HUES6 (cell line): ENCODE results near the gene SASH3.

Source experiments
- H3K27ac ChIP-seq: 2 replicates; pipeline ENCODE4 v1.7.0; 2013; ENCODE audit warnings: low read depth, mild to moderate bottlenecking, low read length, inconsistent platforms
- H3K27me3 ChIP-seq: 2 replicates; pipeline ENCODE4 v1.6.1; 2013; ENCODE audit warnings: low read length; ENCODE audit not compliant: control insufficient read depth, insufficient read depth
- H3K36me3 ChIP-seq: 2 replicates; pipeline ENCODE4 v1.6.1; 2013; ENCODE audit warnings: low read length; ENCODE audit not compliant: control insufficient read depth, insufficient read depth
- H3K4me1 ChIP-seq: 2 replicates; pipeline ENCODE4 v1.6.1; 2013; ENCODE audit warnings: low read length; ENCODE audit not compliant: control insufficient read depth, insufficient read depth
- H3K4me3 ChIP-seq: 2 replicates; pipeline ENCODE4 v1.5.1; 2013; ENCODE audit warnings: low read depth, low read length
- H3K9ac ChIP-seq: one replicate; pipeline ENCODE4 v1.6.1; 2013; ENCODE audit warnings: mild to moderate bottlenecking, low read length
- H3K9me3 ChIP-seq: 2 replicates; pipeline ENCODE4 v1.6.1; 2013; ENCODE audit warnings: low read depth, low read length; ENCODE audit not compliant: control insufficient read depth, insufficient read depth

The SASH3 gene

GRCh38 chrX:129785160-129785947 is 5.6 kb downstream of the SASH3 start:
- Histone ChIP-seq H3K9me3 (no peaks in the 10 kb centered on the region), H3K36me3 (no peaks in the 10 kb centered on the region), H3K9ac (no peak overlapping the region), H3K4me3 (no peak overlapping the region), H3K4me1 (peaks cover 6% of the 10 kb centered on the region; the same call in 1 of the 2 replicates), H3K27ac (no peak overlapping the region), H3K27me3 (peaks cover 7% of the 10 kb centered on the region; the same call in 1 of the 2 replicates)

DNA sequence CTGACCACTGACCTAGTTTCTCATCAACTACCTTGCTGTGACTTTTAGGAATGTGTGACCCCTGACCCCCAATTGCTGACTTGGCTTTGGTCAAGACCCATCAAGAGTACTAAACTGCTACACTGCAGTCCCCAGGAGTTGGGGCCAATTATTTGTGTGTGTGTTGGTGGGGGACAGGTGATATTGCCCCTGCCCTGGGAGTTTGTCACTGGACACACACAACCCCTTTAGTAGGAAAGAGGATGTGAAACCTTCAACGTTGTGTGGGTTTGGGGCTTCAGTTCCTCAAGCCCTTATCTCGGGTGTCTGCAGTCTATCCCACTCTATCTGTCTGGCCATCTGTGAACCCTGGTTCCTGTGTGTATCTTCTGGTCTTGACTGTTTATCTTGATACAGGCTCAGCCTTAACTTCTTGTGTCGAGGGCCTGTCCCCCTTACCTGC is 6.5 kb downstream of the SASH3 start:
- Histone ChIP-seq H3K27ac (no peak overlapping the region), H3K4me3 (no peak overlapping the region), H3K27me3 (peaks cover 7% of the 10 kb centered on the region; the same call in 1 of the 2 replicates), H3K9me3 (no peaks in the 10 kb centered on the region), H3K36me3 (no peaks in the 10 kb centered on the region), H3K4me1 (peaks cover 6% of the 10 kb centered on the region; the same call in 1 of the 2 replicates), H3K9ac (no peak overlapping the region)

DNA sequence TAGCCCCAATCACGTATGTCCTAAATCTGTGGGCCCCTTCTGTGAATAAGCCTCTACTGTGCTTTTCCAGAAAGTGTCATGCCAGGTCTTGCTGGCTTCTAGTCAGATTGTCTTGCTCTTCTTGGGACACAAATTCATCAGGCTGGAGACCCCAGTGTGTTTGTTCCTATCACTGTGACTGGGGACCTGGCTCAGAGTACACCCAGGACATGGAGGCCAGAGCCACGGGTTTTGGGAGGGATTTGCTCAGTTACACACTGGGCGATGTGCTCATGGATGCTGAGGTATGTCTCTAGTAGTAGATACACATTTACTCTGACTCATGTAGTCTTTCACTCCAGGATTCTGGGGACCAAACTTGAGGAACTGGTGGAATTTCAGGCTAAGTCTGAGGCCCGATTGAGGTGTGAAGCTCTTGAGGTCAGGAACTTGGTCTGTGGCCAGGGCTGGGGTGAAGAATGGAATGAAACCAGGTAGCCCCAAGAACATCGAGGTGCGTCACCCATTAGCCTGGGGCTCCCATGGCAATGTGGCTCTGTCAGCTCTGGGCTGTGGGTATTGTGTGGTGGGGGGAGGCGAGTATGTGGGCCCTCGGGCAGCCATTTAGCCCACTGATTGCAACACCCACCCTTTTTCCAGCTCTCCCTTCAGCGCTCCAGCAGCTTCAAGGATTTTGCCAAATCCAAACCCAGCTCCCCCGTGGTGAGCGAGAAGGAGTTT is 7.7 kb downstream of the SASH3 start:
- H3K9me3 ChIP-seq, result no peaks in the 10 kb centered on the region
- no peak overlapping the region for H3K27ac ChIP-seq
- H3K4me1 ChIP-seq, result no peaks in the 10 kb centered on the region
- no peak overlapping the region for H3K4me3 ChIP-seq
- no peak overlapping the region for H3K9ac ChIP-seq
- H3K27me3 ChIP-seq, result peaks cover 7% of the 10 kb centered on the region; the same call in 1 of the 2 replicates
- H3K36me3 ChIP-seq, result no peaks in the 10 kb centered on the region

DNA sequence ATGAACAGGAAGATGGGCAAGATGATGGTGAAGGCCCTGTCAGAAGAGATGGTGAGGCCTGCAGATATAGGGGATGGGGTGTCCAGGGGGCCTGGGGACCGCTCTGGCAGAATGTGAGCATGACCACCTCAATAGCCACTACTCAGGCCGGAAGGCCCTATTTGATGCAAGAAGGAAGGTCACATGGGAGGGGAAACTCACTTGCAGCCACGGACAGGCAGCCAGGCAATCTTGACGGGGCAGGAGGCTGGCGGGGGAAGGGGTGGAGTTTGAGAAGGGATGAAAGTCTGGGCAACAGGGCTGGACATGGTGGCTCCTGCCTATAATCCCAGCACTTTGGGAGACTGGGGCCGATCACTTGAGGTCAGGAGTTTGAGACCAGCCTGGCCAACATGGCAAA is 8.8 kb downstream of the SASH3 start:
- Histone ChIP-seq H3K9ac (no peak overlapping the region), H3K27ac (no peak overlapping the region), H3K4me1 (no peaks in the 10 kb centered on the region), H3K36me3 (no peaks in the 10 kb centered on the region), H3K27me3 (peaks cover 3% of the 10 kb centered on the region; the same call in 1 of the 2 replicates), H3K9me3 (no peaks in the 10 kb centered on the region), H3K4me3 (no peak overlapping the region)

GRCh38 chrX:129790146-129790545 is 10.4 kb downstream of the SASH3 start:
- H3K9me3 ChIP-seq, result no peaks in the 10 kb centered on the region
- no peak overlapping the region for H3K27ac ChIP-seq

DNA sequence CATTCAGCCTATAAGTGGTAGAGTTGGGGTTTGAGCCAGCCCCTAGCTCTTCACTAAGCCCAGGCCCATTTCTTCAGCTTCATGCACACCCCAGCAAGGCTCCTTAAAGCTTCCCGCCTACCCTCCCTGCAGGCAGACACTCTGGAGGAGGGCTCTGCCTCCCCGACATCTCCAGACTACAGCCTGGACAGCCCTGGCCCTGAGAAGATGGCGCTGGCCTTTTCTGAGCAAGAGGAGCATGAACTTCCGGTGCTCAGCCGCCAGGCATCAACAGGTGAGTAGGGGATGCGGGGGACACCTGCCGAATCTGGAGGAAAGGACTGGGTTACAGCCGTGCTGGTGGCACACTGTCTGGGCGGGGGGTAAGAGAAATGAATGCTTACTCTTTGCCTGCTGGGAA is 11.1 kb downstream of the SASH3 start:
- no peaks in the 10 kb centered on the region; the same call in 1 of the 2 replicates for H3K27me3 ChIP-seq
- no peaks in the 10 kb centered on the region for H3K9me3 ChIP-seq
- no peaks in the 10 kb centered on the region for H3K36me3 ChIP-seq
- no peaks in the 10 kb centered on the region for H3K4me1 ChIP-seq
- H3K27ac ChIP-seq, result no peak overlapping the region
- no peak overlapping the region for H3K9ac ChIP-seq
- no peak overlapping the region for H3K4me3 ChIP-seq

More at GRCh38 chrX:129790146-129790545, 10.4 kb downstream of the SASH3 start:
- no peaks in the 10 kb centered on the region for H3K4me1 ChIP-seq
- no peak overlapping the region for H3K4me3 ChIP-seq
- H3K36me3 ChIP-seq, result no peaks in the 10 kb centered on the region
- no peaks in the 10 kb centered on the region; the same call in 1 of the 2 replicates for H3K27me3 ChIP-seq
- H3K9ac ChIP-seq, result no peak overlapping the region

DNA sequence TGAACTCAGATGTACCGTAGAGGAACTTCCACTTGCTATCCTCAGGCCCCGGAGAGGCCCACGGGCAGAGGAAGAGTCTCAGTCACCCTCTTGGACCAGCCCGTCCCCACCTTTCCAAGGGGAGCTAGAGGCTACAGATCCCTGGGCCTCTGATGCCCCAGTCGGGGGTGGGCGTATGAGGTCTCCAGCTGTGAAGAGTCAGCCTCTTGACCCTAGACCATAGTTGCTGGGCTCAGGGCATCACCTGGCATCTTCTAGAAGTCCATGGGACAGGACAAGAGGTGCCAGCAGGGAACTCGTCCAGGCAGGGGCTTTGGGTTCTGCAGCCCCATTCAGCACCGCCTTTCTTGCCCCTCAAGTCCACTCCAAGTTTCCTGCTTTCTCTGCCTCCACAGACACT is 11.6 kb downstream of the SASH3 start:
- Histone ChIP-seq H3K4me3 (no peak overlapping the region), H3K9ac (no peak overlapping the region), H3K9me3 (no peaks in the 10 kb centered on the region), H3K4me1 (no peaks in the 10 kb centered on the region), H3K27me3 (no peaks in the 10 kb centered on the region; the same call in 1 of the 2 replicates), H3K36me3 (no peaks in the 10 kb centered on the region), H3K27ac (no peak overlapping the region)

- H3K36me3 ChIP-seq, result no peaks in the 10 kb centered on the region
- no peak overlapping the region for H3K4me3 ChIP-seq
- no peaks in the 10 kb centered on the region for H3K4me1 ChIP-seq
Observed at GRCh38 chrX:129791961-129792570, 12.3 kb downstream of the SASH3 start.

GRCh38 chrX:129792586-129793291 is 13.0 kb downstream of the SASH3 start:
- no peaks in the 10 kb centered on the region; the same call in 1 of the 2 replicates for H3K27me3 ChIP-seq
- H3K36me3 ChIP-seq, result peaks cover 2% of the 10 kb centered on the region
- no peaks in the 10 kb centered on the region for H3K4me1 ChIP-seq
- no peak overlapping the region for H3K9ac ChIP-seq
- no peak overlapping the region for H3K27ac ChIP-seq
- peaks cover 7% of the 10 kb centered on the region; the same call in 1 of the 2 replicates for H3K9me3 ChIP-seq
- H3K4me3 ChIP-seq, result no peak overlapping the region

More at GRCh38 chrX:129791961-129792570, 12.3 kb downstream of the SASH3 start:
- Histone ChIP-seq H3K9ac (no peak overlapping the region), H3K27me3 (no peaks in the 10 kb centered on the region; the same call in 1 of the 2 replicates), H3K27ac (no peak overlapping the region), H3K9me3 (peaks cover under 1% of the 10 kb centered on the region; the same call in 1 of the 2 replicates)

DNA sequence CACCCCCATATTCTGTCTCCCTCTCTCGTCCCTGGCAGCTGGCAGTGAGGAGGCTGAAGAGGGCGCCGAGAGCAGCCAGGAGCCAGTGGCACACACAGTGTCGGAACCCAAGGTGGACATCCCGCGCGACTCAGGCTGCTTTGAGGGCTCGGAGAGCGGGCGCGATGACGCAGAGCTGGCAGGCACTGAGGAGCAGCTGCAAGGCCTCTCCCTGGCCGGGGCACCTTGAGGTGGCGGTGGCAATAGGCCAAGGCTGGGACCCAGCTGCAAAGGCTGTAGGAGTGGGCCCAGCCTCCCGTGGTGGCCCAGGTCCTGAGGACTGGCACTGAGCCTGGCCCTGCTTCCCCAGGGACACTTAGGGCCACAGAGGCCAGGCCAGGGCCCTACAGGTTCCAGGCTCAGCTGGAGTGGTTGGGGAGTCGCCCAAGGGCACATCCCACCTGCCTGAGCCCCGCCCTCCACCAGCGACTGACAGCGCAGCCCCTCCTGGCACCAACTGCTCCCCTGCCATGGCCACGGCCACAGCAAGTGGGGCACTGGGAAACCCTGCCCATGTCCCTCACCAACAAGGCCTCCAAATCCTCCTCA is 13.9 kb downstream of the SASH3 start:
- H3K4me1 ChIP-seq, result no peaks in the 10 kb centered on the region
- H3K4me3 ChIP-seq, result no peak overlapping the region
- H3K36me3 ChIP-seq, result peaks cover 12% of the 10 kb centered on the region
- peaks cover 9% of the 10 kb centered on the region; the same call in 1 of the 2 replicates for H3K9me3 ChIP-seq
- no peak overlapping the region for H3K9ac ChIP-seq
- H3K27me3 ChIP-seq, result no peaks in the 10 kb centered on the region; the same call in 1 of the 2 replicates
- no peak overlapping the region for H3K27ac ChIP-seq
